Fibroblast of mammary gland (primary cell): ENCODE results near the gene PREP.
A peak's percentile ranks its signal among the peaks of the same experiment; 100 is the strongest.

Source experiments
- DNase-seq: peaks from one replicate; pipeline ENCODE4 v3.0.0-alpha.2; 2010; ENCODE audit warnings: low read depth
- H3K4me3 ChIP-seq: 2 replicates; pipeline ENCODE4 v1.5.1; 2011; ENCODE audit warnings: low read depth, mild to moderate bottlenecking, low read length, moderate library complexity; ENCODE audit not compliant: control insufficient read depth
- CTCF ChIP-seq: conservative IDR thresholded peaks from 2 replicates; pipeline ENCODE4 v1.5.1; 2011; ENCODE audit warnings: low read depth, low read length, inconsistent platforms; ENCODE audit not compliant: control insufficient read depth, insufficient read depth

Gene PREP

GRCh38 chr6:105324386-105324950 is 78.4 kb downstream of the PREP start:
- no peak for TF ChIP-seq CTCF
- DNase-seq, result peak; percentile 41
- H3K4me3 ChIP-seq, result no peak overlapping the region

GRCh38 chr6:105322499-105323225 is 80.2 kb downstream of the PREP start:
- DNase-seq, result no peak
- no peak overlapping the region for H3K4me3 ChIP-seq
- no peak for TF ChIP-seq CTCF

GRCh38 chr6:105321728-105322127 is 81.2 kb downstream of the PREP start:
- TF ChIP-seq CTCF, result no peak
- DNase-seq, result no peak

GRCh38 chr6:105321207-105321606 is 81.7 kb downstream of the PREP start:
- no peak overlapping the region for H3K4me3 ChIP-seq
- DNase-seq, result no peak
- TF ChIP-seq CTCF, result no peak

More at GRCh38 chr6:105321728-105322127, 81.2 kb downstream of the PREP start:
- H3K4me3 ChIP-seq, result no peak overlapping the region

- DNase-seq, result no peak
- no peak overlapping the region for H3K4me3 ChIP-seq
- no peak for TF ChIP-seq CTCF
Observed at GRCh38 chr6:105320765-105321164, 82.1 kb downstream of the PREP start.

GRCh38 chr6:105320271-105320670 is 82.6 kb downstream of the PREP start:
- DNase-seq, result no peak
- H3K4me3 ChIP-seq, result no peak overlapping the region
- TF ChIP-seq CTCF, result no peak

- H3K4me3 ChIP-seq, result no peak overlapping the region
- no peak for TF ChIP-seq CTCF
- DNase-seq, result peak; percentile 14
Observed at GRCh38 chr6:105319331-105319730, 83.6 kb downstream of the PREP start.
